Neuronal stem cell (in vitro differentiated cells): ENCODE results near the gene GRN.

Experiments used
- DNase-seq: peaks from one replicate; pipeline ENCODE4 v3.0.0-alpha.2; 2013; ENCODE audit warnings: low spot score
- H2AFZ ChIP-seq: one replicate; pipeline ENCODE4 v1.6.1; 2013; ENCODE audit warnings: mild to moderate bottlenecking, low read length, inconsistent platforms
- H2AK5ac ChIP-seq: 2 replicates; pipeline ENCODE4 v1.6.1; 2013; ENCODE audit warnings: low read depth, mild to moderate bottlenecking, inconsistent platforms, low read length, moderate library complexity, mixed read lengths
- H2BK120ac ChIP-seq: 2 replicates; pipeline ENCODE4 v1.6.1; 2013; ENCODE audit warnings: low read depth, mild to moderate bottlenecking, inconsistent platforms, low read length, moderate library complexity, mixed read lengths
- H2BK12ac ChIP-seq: one replicate; pipeline ENCODE4 v1.6.1; 2013; ENCODE audit warnings: low read length, inconsistent platforms
- H2BK15ac ChIP-seq: 2 replicates; pipeline ENCODE4 v1.6.1; 2013; ENCODE audit warnings: mild to moderate bottlenecking, low read length, inconsistent platforms, mixed read lengths
- H2BK5ac ChIP-seq: one replicate; pipeline ENCODE4 v1.6.1; 2013; ENCODE audit warnings: inconsistent platforms, mild to moderate bottlenecking, low read length, moderate library complexity
- H3K14ac ChIP-seq: one replicate; pipeline ENCODE4 v1.6.1; 2013; ENCODE audit warnings: low read length, inconsistent platforms
- H3K18ac ChIP-seq: 2 replicates; pipeline ENCODE4 v1.6.1; 2013; ENCODE audit warnings: low read length, inconsistent platforms
- H3K23ac ChIP-seq: 2 replicates; pipeline ENCODE4 v1.6.1; 2013; ENCODE audit warnings: low read depth, mild to moderate bottlenecking, mixed read lengths, low read length, inconsistent platforms; ENCODE audit not compliant: poor library complexity
- H3K27ac ChIP-seq: replicated peaks from 3 replicates; pipeline ENCODE4 v1.5.1; 2013; ENCODE audit warnings: low read length, inconsistent platforms
- H3K27me3 ChIP-seq, 3 experiments: 2 replicates each; pipeline ENCODE4 v1.6.1; 2013; ENCODE audit warnings: low read length in 3 of 3, mild to moderate bottlenecking in 2 of 3, inconsistent platforms in 1 of 3, low read depth in 1 of 3, mixed read lengths in 1 of 3, moderate library complexity in 1 of 3; ENCODE audit not compliant: control insufficient read depth in 3 of 3, insufficient read depth in 3 of 3
- H3K36me3 ChIP-seq, 2 donors: replicated peaks in 1 of 2; 2 replicates each; pipeline ENCODE4 v1.6.1; 2013; ENCODE audit warnings: low read length in 2 of 2; ENCODE audit not compliant: control insufficient read depth in 2 of 2, insufficient read depth in 2 of 2
- H3K4ac ChIP-seq: 2 replicates; pipeline ENCODE4 v1.6.1; 2013; ENCODE audit warnings: inconsistent platforms, mild to moderate bottlenecking, low read length, moderate library complexity
- H3K4me1 ChIP-seq, 2 donors: 1 replicate in 1 of 2; 2 replicates in 1 of 2; pipeline ENCODE4 v1.6.1; 2013; ENCODE audit warnings: low read length in 2 of 2, low read depth in 1 of 2; ENCODE audit not compliant: control insufficient read depth in 2 of 2, insufficient read depth in 1 of 2
- H3K4me2 ChIP-seq: one replicate; pipeline ENCODE4 v1.6.1; 2013; ENCODE audit warnings: mild to moderate bottlenecking, low read length, inconsistent platforms; ENCODE audit not compliant: insufficient read depth, poor library complexity, severe bottlenecking
- H3K4me3 ChIP-seq, 2 donors: 2 replicates each; pipeline ENCODE4 v1.5.1; 2013; ENCODE audit warnings: low read length in 2 of 2, mild to moderate bottlenecking in 2 of 2, inconsistent platforms in 1 of 2, moderate library complexity in 1 of 2
- H3K79me1 ChIP-seq: one replicate; pipeline ENCODE4 v1.6.1; 2013; ENCODE audit warnings: low read depth, mild to moderate bottlenecking, inconsistent platforms, low read length, moderate library complexity
- H3K9ac ChIP-seq: one replicate; pipeline ENCODE4 v1.6.1; 2013; ENCODE audit warnings: mild to moderate bottlenecking, low read depth, low read length, inconsistent platforms; ENCODE audit not compliant: poor library complexity
- H3K9me3 ChIP-seq, 2 donors: replicated peaks in 1 of 2; 2 replicates each; pipeline versions ENCODE3 to v1.6.1; 2013; ENCODE audit warnings: low read length in 2 of 2, mild to moderate bottlenecking in 2 of 2, inconsistent platforms in 1 of 2, low read depth in 1 of 2, mixed read lengths in 1 of 2, moderate library complexity in 1 of 2; ENCODE audit not compliant: control insufficient read depth in 2 of 2, insufficient read depth in 1 of 2
- H4K8ac ChIP-seq: one replicate; pipeline ENCODE4 v1.6.1; 2013; ENCODE audit warnings: low read depth, mild to moderate bottlenecking, inconsistent platforms, low read length, moderate library complexity
- H4K91ac ChIP-seq: one replicate; pipeline ENCODE4 v1.6.1; 2013; ENCODE audit warnings: low read length, low read depth, mild to moderate bottlenecking, inconsistent platforms; ENCODE audit not compliant: poor library complexity
- WGBS, 2 donors: extraction: QIAGEN DNeasy Blood & Tissue Kit; methylation state at CpG; one replicate each; pipeline ENCODE4 v1.1.7; 2013; ENCODE audit warnings: missing lambda C conversion rate in 2 of 2, mixed read lengths in 1 of 2; ENCODE audit not compliant: insufficient read length in 2 of 2, insufficient replicate concordance in 1 of 2; ENCODE audit errors: extremely low coverage in 2 of 2; 5-methylcytosine and 5-hydroxymethylcytosine counted together

GRN gene

GRCh38 chr17:44308320-44308818 is 36.7 kb upstream of the GRN start, which contains the start of gene RUNDC3A:
Gene RUNDC3A (plus strand): TSS chr17:44308601. CDS start chr17:44308833, 232 bp downstream.
- Histone ChIP-seq H3K27ac (peak within 1 kb of the TSS; percentile 45), H4K91ac (no peak within 1 kb of the TSS), H3K4me1 (peaks cover 8 to 9% of the 10 kb centered on the region in 2 donors), H3K4me3 (peak within 1 kb of the TSS; percentile 47 to 75), H3K14ac (no peak within 1 kb of the TSS), H3K9me3 (no peaks in the 10 kb centered on the region), H3K27me3 (peaks cover 0 to 50% (median 3%) of the 10 kb centered on the region in 3 experiments), H2BK120ac (no peak within 1 kb of the TSS), H2AK5ac (no peak within 1 kb of the TSS), H3K79me1 (peaks cover 2% of the 10 kb centered on the region), H2BK15ac (no peak within 1 kb of the TSS), H3K36me3 (no peaks in the 10 kb centered on the region), H2AFZ (peak within 1 kb of the TSS; percentile 88), H2BK12ac (no peak within 1 kb of the TSS), H3K4me2 (peak within 1 kb of the TSS; percentile 80), H3K4ac (no peak within 1 kb of the TSS), H3K9ac (peak within 1 kb of the TSS; percentile 60), H4K8ac (no peak within 1 kb of the TSS), H3K18ac (peak within 1 kb of the TSS; percentile 9), H2BK5ac (no peak within 1 kb of the TSS), H3K23ac (peak within 1 kb of the TSS; percentile 48)
- DNase-seq, result peak; percentile 96
- no CpG with 5 or more reads among the region's 39 CpGs for WGBS, 2 donors

- H3K36me3 ChIP-seq, result no peaks in the 10 kb centered on the region
- H3K4me1 ChIP-seq, result peaks cover 8 to 9% of the 10 kb centered on the region in 2 donors
- H3K4me3 ChIP-seq, result peak overlapping the region in 1 of 2 donors; percentile 47
- H3K27ac ChIP-seq, result no peak overlapping the region
- H3K9me3 ChIP-seq, result no peaks in the 10 kb centered on the region
- no peak overlapping the region for H3K18ac ChIP-seq
- H3K27me3 ChIP-seq, result peaks cover 0 to 53% (median 5%) of the 10 kb centered on the region in 3 experiments
- no peak overlapping the region for H2BK120ac ChIP-seq
- no peak overlapping the region for H3K14ac ChIP-seq
- peak overlapping the region; percentile 52 for H3K4me2 ChIP-seq
- H3K79me1 ChIP-seq, result peaks cover 2% of the 10 kb centered on the region
- WGBS, 2 donors, result no CpG with 5 or more reads among the region's 15 CpGs
- H3K9ac ChIP-seq, result no peak overlapping the region
- no peak overlapping the region for H3K4ac ChIP-seq
- no peak overlapping the region for H4K91ac ChIP-seq
- H4K8ac ChIP-seq, result no peak overlapping the region
- H2AFZ ChIP-seq, result peak overlapping the region; percentile 88
- no peak for DNase-seq
- peak overlapping the region; percentile 48 for H3K23ac ChIP-seq
- no peak overlapping the region for H2AK5ac ChIP-seq
- no peak overlapping the region for H2BK15ac ChIP-seq
- no peak overlapping the region for H2BK5ac ChIP-seq
- H2BK12ac ChIP-seq, result no peak overlapping the region
Observed at GRCh38 chr17:44308865-44309264, 36.2 kb upstream of the GRN start.

- no peak overlapping the region for H3K4me2 ChIP-seq
- H3K79me1 ChIP-seq, result peaks cover 2% of the 10 kb centered on the region
- H2BK15ac ChIP-seq, result no peak overlapping the region
- no peak overlapping the region for H2BK12ac ChIP-seq
- no peaks in the 10 kb centered on the region for H3K36me3 ChIP-seq
- no peak overlapping the region for H3K18ac ChIP-seq
- H4K8ac ChIP-seq, result no peak overlapping the region
- H3K23ac ChIP-seq, result peak overlapping the region; percentile 71
- H3K9ac ChIP-seq, result peak overlapping the region; percentile 53
- no peak overlapping the region for H2BK5ac ChIP-seq
- no peak overlapping the region for H4K91ac ChIP-seq
- peak overlapping the region; percentile 83 for H3K14ac ChIP-seq
- whole genome bisulfite sequencing, 2 donors, result no CpG with 5 or more reads among the region's 5 CpGs
- H3K27ac ChIP-seq, result no peak overlapping the region
- no peak overlapping the region for H2BK120ac ChIP-seq
- no peak overlapping the region for H3K4ac ChIP-seq
- peaks cover 2 to 59% (median 11%) of the 10 kb centered on the region in 3 experiments for H3K27me3 ChIP-seq
- no peak for DNase-seq
- H3K9me3 ChIP-seq, result no peaks in the 10 kb centered on the region
- peak overlapping the region; percentile 19 for H2AK5ac ChIP-seq
- H3K4me1 ChIP-seq, result peaks cover 8 to 9% of the 10 kb centered on the region in 2 donors
- H2AFZ ChIP-seq, result no peak overlapping the region
- H3K4me3 ChIP-seq, result peak overlapping the region in 1 of 2 donors; percentile 47
Observed at GRCh38 chr17:44309472-44309871, 35.6 kb upstream of the GRN start.

- peaks cover 12 to 13% of the 10 kb centered on the region in 2 donors for H3K4me1 ChIP-seq
- H4K91ac ChIP-seq, result no peak overlapping the region
- no CpG with 5 or more reads among the region's 2 CpGs for WGBS, 2 donors
- peaks cover 2% of the 10 kb centered on the region for H3K79me1 ChIP-seq
- no peak overlapping the region for H3K4me3 ChIP-seq
- no peak overlapping the region for H2BK12ac ChIP-seq
- H2BK15ac ChIP-seq, result no peak overlapping the region
- H3K4ac ChIP-seq, result no peak overlapping the region
- H2AFZ ChIP-seq, result no peak overlapping the region
- H3K4me2 ChIP-seq, result no peak overlapping the region
- H3K36me3 ChIP-seq, result no peaks in the 10 kb centered on the region
- H3K9me3 ChIP-seq, result no peaks in the 10 kb centered on the region
- H3K9ac ChIP-seq, result no peak overlapping the region
- H3K14ac ChIP-seq, result peak overlapping the region; percentile 83
- DNase-seq, result no peak
- H3K27me3 ChIP-seq, result peaks cover 4 to 66% (median 17%) of the 10 kb centered on the region in 3 experiments
- H2BK5ac ChIP-seq, result no peak overlapping the region
- peak overlapping the region; percentile 71 for H3K23ac ChIP-seq
- no peak overlapping the region for H3K27ac ChIP-seq
- H2AK5ac ChIP-seq, result no peak overlapping the region
- no peak overlapping the region for H2BK120ac ChIP-seq
- H3K18ac ChIP-seq, result no peak overlapping the region
- no peak overlapping the region for H4K8ac ChIP-seq
Observed at GRCh38 chr17:44310188-44310587, 34.9 kb upstream of the GRN start.
